Measurements from ENCODE around the gene SNRPD2.

GRCh38 chr19:45701676-45702075 lies 9.9 kb upstream of the SNRPD2 start:
- TF ChIP-seq CTCF (IDR thresholded peaks at IDR 0.05): no peak
- no peak for TF ChIP-seq POLR2AphosphoS5 (IDR thresholded peaks at IDR 0.05)

Measured in gastroesophageal sphincter (tissue), 3 donors.